ENCODE measurements around the gene TSFM. TPM values are rescaled to one million over a fixed set of nuclear protein-coding genes. Genes with fewer than 3 reads are reported as not detected.

Gene TSFM
- total RNA-seq, 1 donor from 2014 or later, result 27.3 TPM

- DNase-seq, result no peak
Observed at GRCh38 chr12:57835366-57836288, 53.0 kb downstream of the TSFM start.

GRCh38 chr12:57836442-57837375 lies 54.1 kb downstream of the TSFM start:
- DNase-seq, result no peak

GRCh38 chr12:57837864-57838562 lies 55.4 kb downstream of the TSFM start:
- DNase-seq, result no peak

GRCh38 chr12:57838594-57839302 lies 56.2 kb downstream of the TSFM start:
- DNase-seq, result no peak

- DNase-seq, result no peak
Observed at GRCh38 chr12:57839996-57840395, 57.4 kb downstream of the TSFM start.

GRCh38 chr12:57840726-57841125 lies 58.1 kb downstream of the TSFM start:
- no peak for DNase-seq

GRCh38 chr12:57841445-57841844 lies 58.9 kb downstream of the TSFM start:
- DNase-seq, result no peak

- DNase-seq, result no peak
Observed at GRCh38 chr12:57842342-57843294, 60.0 kb downstream of the TSFM start.

GRCh38 chr12:57844709-57845477 lies 62.3 kb downstream of the TSFM start:
- DNase-seq, result peak; percentile 20

GRCh38 chr12:57845478-57846284 lies 63.1 kb downstream of the TSFM start:
- DNase-seq, result peak; percentile 81

GRCh38 chr12:57846285-57846576 lies 63.6 kb downstream of the TSFM start:
- DNase-seq, result no peak

GRCh38 chr12:57846577-57847319 lies 64.2 kb downstream of the TSFM start, which contains the start of gene CTDSP2:
Gene CTDSP2 (minus strand): TSS chr12:57846729. CDS start chr12:57846435, 294 bp downstream.
- peak; percentile 98 for DNase-seq

Small RNA genes within 50 kb of the gene (small RNA-seq; reads per million reads assigned to genes)
- gene MIR26A2 (9.9 reads per million, percentile 92 among the genes with 10 or more reads in this experiment), gene RNU6-1083P (not detected)

Other genes starting within 250 kb of the TSFM start
- gene DCTN2, start 235.6 kb upstream of the TSFM start, total RNA-seq, result 103 TPM
- 50.2 TPM for gene KIF5A, start 232.7 kb upstream of the TSFM start, total RNA-seq
- gene PIP4K2C, start 191.6 kb upstream of the TSFM start, total RNA-seq, result 13.6 TPM
- gene DTX3, start 178.0 kb upstream of the TSFM start, total RNA-seq, result 44.5 TPM
- 49.4 TPM for gene ARHGEF25, start 171.4 kb upstream of the TSFM start, total RNA-seq
- 45.2 TPM for gene B4GALNT1, start 149.6 kb upstream of the TSFM start, total RNA-seq
- gene OS9, start 88.7 kb upstream of the TSFM start, total RNA-seq, result 90.0 TPM
- 25.6 TPM for gene AGAP2, start 44.0 kb upstream of the TSFM start, total RNA-seq
- 41.0 TPM for gene TSPAN31, start 37.7 kb upstream of the TSFM start, total RNA-seq
- 59.0 TPM for gene CDK4, start 30.5 kb upstream of the TSFM start, total RNA-seq
- 15.9 TPM for gene MARCHF9, start 27.7 kb upstream of the TSFM start, total RNA-seq
- not detected for gene CYP27B1, start 15.7 kb upstream of the TSFM start, total RNA-seq
- gene METTL1, start 10.7 kb upstream of the TSFM start, total RNA-seq, result 0.94 TPM
- 2.2 TPM for gene EEF1AKMT3, start 10.2 kb upstream of the TSFM start, total RNA-seq
- gene AVIL, start 35.9 kb downstream of the TSFM start, total RNA-seq, result 0.78 TPM
- gene CTDSP2, start 63.9 kb downstream of the TSFM start, total RNA-seq, result 32.4 TPM
- 7.5 TPM for gene ATP23, start 158.8 kb downstream of the TSFM start, total RNA-seq